HepG2 (cell line): ENCODE measurements around the gene NUDT13. TPM values are rescaled to one million over a fixed set of nuclear protein-coding genes. Genes with fewer than 3 reads are reported as not detected.
A peak's percentile ranks its signal among the peaks of the same experiment; 100 is the strongest.

Experiments used
- ATAC-seq: fragments of 200-7000 bp; cut with Tn5 transposase; 3 replicates; pipeline ENCODE4 v1.9.1; 2020; ENCODE audit warnings: mild to moderate bottlenecking, moderate library complexity
- BruUV-seq: library from RNA; stranded (reverse); fragments of 400-500 nt; replicated peaks from 2 replicates; lab custom pipeline; 2021; lab: Mats Ljungman, UMichigan
- CTCF ChIA-PET: fragments of 300-600 bp; formaldehyde crosslinking; extraction: SDS; loops from one replicate; lab custom pipeline; 2021; ENCODE audit warnings: low total read pairs, inconsistent platforms, low intra/inter-chr PET ratio; lab: Yijun Ruan, JAX
- POLR2A ChIA-PET: fragments of 350-600 bp; sonication (Branson Sonifier 250); formaldehyde crosslinking; loops from one replicate; lab custom pipeline; 2020; ENCODE audit warnings: antibody characterized with exemption, inconsistent platforms; lab: Yijun Ruan, JAX
- DNase-seq: peaks from one replicate; pipeline ENCODE4 v3.0.0-alpha.2; 2015; ENCODE audit warnings: low spot score
- FAIRE-seq: peaks from 3 replicates; lab custom pipeline; 2011; peaks lifted over from hg19 to GRCh38; lab: Jason Lieb, UNC
- H2AFZ ChIP-seq: one replicate; pipeline ENCODE4 v1.6.1; 2011; ENCODE audit warnings: low read length, inconsistent platforms
- H3K27ac ChIP-seq: fragments of 300-600 bp; 3 replicates; pipeline ENCODE4 v1.8.0; 2011; ENCODE audit warnings: mixed run types, mild to moderate bottlenecking, mixed read lengths, low read length, inconsistent platforms; ENCODE audit not compliant: insufficient read depth; ENCODE audit errors: extremely low read length
- H3K27me3 ChIP-seq, 2 experiments: fragments of 200-600 bp in 1 of 2; 2 replicates in 1 of 2; 3 replicates in 1 of 2; pipeline versions ENCODE4 v1.6.0 to v1.8.0; 2011; ENCODE audit warnings: low read length in 2 of 2, mild to moderate bottlenecking in 2 of 2, moderate library complexity in 2 of 2, inconsistent platforms in 1 of 2; ENCODE audit not compliant: insufficient read depth in 2 of 2, control insufficient read depth in 1 of 2
- H3K36me3 ChIP-seq, 2 experiments: fragments of 200-600 bp in 1 of 2; replicated peaks in 1 of 2; 2 replicates in 1 of 2; 3 replicates in 1 of 2; pipeline versions ENCODE4 v1.5.1 to v1.8.0; 2011; ENCODE audit warnings: low read length in 2 of 2, inconsistent platforms in 1 of 2; ENCODE audit not compliant: insufficient read depth in 2 of 2, control insufficient read depth in 1 of 2
- H3K4me1 ChIP-seq: 2 replicates; pipeline ENCODE4 v1.5.1; 2012; ENCODE audit warnings: low read length, inconsistent platforms; ENCODE audit not compliant: insufficient read depth
- H3K4me2 ChIP-seq: 2 replicates; pipeline ENCODE4 v1.6.0; 2011; ENCODE audit warnings: low read depth, low read length, inconsistent platforms
- H3K4me3 ChIP-seq, 3 experiments: fragments of 200-600 bp in 1 of 3; sonication (generic), shearing (Covaris generic) in 1 of 3; replicated peaks in 1 of 3; 2 replicates each; pipeline ENCODE4 v1.5.1; 2011 to 2016; ENCODE audit warnings: low read length in 3 of 3, inconsistent platforms in 2 of 3, low read depth in 2 of 3, mild to moderate bottlenecking in 2 of 3, control low read depth in 1 of 3, mixed read lengths in 1 of 3; ENCODE audit not compliant: insufficient read depth in 1 of 3
- H3K79me2 ChIP-seq: one replicate; pipeline ENCODE4 v1.6.1; 2011; ENCODE audit warnings: low read length, inconsistent platforms; ENCODE audit not compliant: insufficient read depth
- H3K9ac ChIP-seq: 2 replicates; pipeline ENCODE4 v1.6.0; 2011; ENCODE audit warnings: mild to moderate bottlenecking, low read depth, low read length, inconsistent platforms; ENCODE audit not compliant: insufficient read depth
- H3K9me3 ChIP-seq: 2 replicates; pipeline ENCODE4 v1.5.1; 2012; ENCODE audit warnings: mild to moderate bottlenecking, low read length
- H4K20me1 ChIP-seq: 2 replicates; pipeline ENCODE4 v1.6.0; 2011; ENCODE audit warnings: inconsistent platforms, mild to moderate bottlenecking, low read length, moderate library complexity; ENCODE audit not compliant: insufficient read depth
- CTCF ChIP-seq: sonication (generic); formaldehyde crosslinking; IDR thresholded peaks from 2 replicates; pipeline ENCODE4 v1.5.0; 2020; ENCODE audit warnings: mild to moderate bottlenecking, missing genetic modification reagents, moderate library complexity
- HNRNPL ChIP-seq: fragments of 200-400 bp; formaldehyde crosslinking; IDR thresholded peaks from 2 replicates; pipeline ENCODE4 v1.6.1; 2017; ENCODE audit warnings: mild to moderate bottlenecking, low read depth, low read length
- IKZF1 ChIP-seq: fragments of 450-650 bp; IDR thresholded peaks from 2 replicates; pipeline ENCODE4 v1.7.1; 2016
- MIXL1 ChIP-seq: IDR thresholded peaks from 2 replicates; pipeline ENCODE4 v1.6.1; 2016
- RAD21 ChIP-seq: fragments of 450-650 bp; formaldehyde crosslinking; IDR thresholded peaks from 2 replicates; pipeline ENCODE4 v1.5.0; 2020; ENCODE audit warnings: mild to moderate bottlenecking
- SMC3 ChIP-seq: IDR thresholded peaks from 2 replicates; pipeline ENCODE4 v1.6.1; 2011; ENCODE audit warnings: low read length, improper control_type of control experiment
- STAG1 ChIP-seq: sonication (generic); formaldehyde crosslinking; IDR thresholded peaks from 2 replicates; pipeline ENCODE4 v1.4.0; 2020; ENCODE audit warnings: missing genetic modification reagents
- ZNF282 ChIP-seq: fragments of 450-650 bp; IDR thresholded peaks from 2 replicates; pipeline ENCODE4 v1.6.1; 2018; ENCODE audit not compliant: partially characterized antibody
- ZNF660 ChIP-seq: sonication (generic); formaldehyde crosslinking; IDR thresholded peaks from 2 replicates; pipeline ENCODE4 v1.5.1; 2020; ENCODE audit warnings: mild to moderate bottlenecking, low read depth, missing genetic modification reagents, borderline replicate concordance
- WGBS: methylation state at CpG from one replicate; pipeline ENCODE4 v1.1.6; 2017; ENCODE audit warnings: low lambda C conversion rate; 5-methylcytosine and 5-hydroxymethylcytosine counted together
- in situ Hi-C: cut with HindIII; loops from 2 replicates; pipeline ENCODE4 v1.10.0; 2017; ENCODE audit warnings: low pct_unique_long_range_greater_than_20kb; ENCODE audit not compliant: extremely low pct_ligation_motif_present
- intact Hi-C: fragments of 100-400 bp; cut with micrococcal nuclease; formaldehyde crosslinking; loops from one replicate; pipeline ENCODE4 v1.10.0; 2022; ENCODE audit not compliant: unreplicated experiment
- polyA plus RNA-seq, 8 experiments: library from polyadenylated mRNA; depleted of rRNA in 3 of 8; stranded (reverse) in 7 of 8; unstranded in 1 of 8; fragments of >200 nt; fragmentation: Illumina TruSeq in 4 of 8; extraction: Trizol in 4 of 8; gene quantifications; 2 replicates each; pipeline versions ENCODE4 v1.2.1 to v1.2.3, GENCODE V29; 2011 to 2016; ENCODE audit warnings: low read depth in 4 of 8, missing spikeins in 1 of 8, mixed read lengths in 1 of 8; ENCODE audit not compliant: insufficient read depth in 1 of 8
- total RNA-seq, 5 experiments: library from RNA; depleted of rRNA; stranded (reverse); fragments of >200 nt; fragmentation: Illumina TruSeq; extraction: Trizol; gene quantifications; 2 replicates each; pipeline ENCODE4 v1.2.3, GENCODE V29; 2016; ENCODE audit warnings: low read depth in 1 of 5

The NUDT13 gene
- total and polyA plus RNA-seq, 2 of the 13 experiments (the other 11 are each of a cell fraction or from before 2014, with no cell fraction given): 4.2 to 6.5 TPM

- no peak for TF ChIP-seq HNRNPL
Observed at GRCh38 chr10:73156054-73156453, 45.8 kb downstream of the NUDT13 start (continued).

GRCh38 chr10:73159038-73159648 is 48.9 kb downstream of the NUDT13 start:
- POLR2A ChIA-PET: interaction anchor here (1.2 to 1.6 kb wide), 2 partner anchors 49 to 62 kb away, joined by 4 to 6 read pairs; partner anchors contain the start of gene NUDT13
- Histone ChIP-seq H3K4me1 (peaks cover 14% of the 10 kb centered on the region; the same call in 1 of the 2 replicates), H3K4me2 (no peak overlapping the region), H3K27me3 (no peaks in the 10 kb centered on the region; a peak in 1 of 5 replicates), H3K9ac (no peak overlapping the region)
- in situ Hi-C loops: no loop called here
- no peak for TF ChIP-seq ZNF660 (CRISPR knock-in tag)
- peak; percentile 75 for TF ChIP-seq CTCF
- TF ChIP-seq SMC3: peak; percentile 70
- TF ChIP-seq ZNF282: no peak
- TF ChIP-seq RAD21 (CRISPR knock-in tag): peak; percentile 42; the same call in 1 of the 2 replicates
- peak; percentile 73 for TF ChIP-seq STAG1
- no peak for TF ChIP-seq IKZF1
- peak; percentile 33; the same call in 1 of the 2 replicates for TF ChIP-seq MIXL1
- TF ChIP-seq, all 625 proteins: peak for 5
- H3K36me3 ChIP-seq: peaks cover 8 to 44% of the 10 kb centered on the region in 2 experiments
- H3K79me2 ChIP-seq: peaks cover 37% of the 10 kb centered on the region
- intact Hi-C loops: loop anchor here (1.0 kb wide), 1 partner anchor 63 kb away; the partner anchor contains the start of gene P4HA1
- H3K9me3 ChIP-seq: no peaks in the 10 kb centered on the region
- 8% methylated on average over 5 of the region's 5 CpGs for WGBS
- BruUV-seq: no TSS peak
- ATAC-seq (0 out of 3 replicates have a peak, but pooled peaks have one; percentile 32), FAIRE-seq (peak; percentile 81), DNase-seq (peak; percentile 59)
- H3K27ac ChIP-seq: no peak overlapping the region
- H4K20me1 ChIP-seq: peaks cover 3% of the 10 kb centered on the region; the same call in 1 of the 2 replicates
- no peak overlapping the region for H2AFZ ChIP-seq
- no peak overlapping the region for H3K4me3 ChIP-seq
- CTCF ChIA-PET: interaction anchor here (0.8 to 2.1 kb wide), 2 partner anchors 63 to 97 kb away, joined by 3 to 15 read pairs; partner anchors contain the start of gene P4HA1
